Transverse colon (tissue), 4 donors: ENCODE measurements around the gene MYL2. TPM values are rescaled to one million over a fixed set of nuclear protein-coding genes. Genes with fewer than 3 reads are reported as not detected.

Experiments used
- DNase-seq: peaks from one replicate; pipeline ENCODE4 v3.0.0-alpha.2; 2019
- H3K27ac ChIP-seq, 4 donors: fragments of 200-600 bp; sonication (generic); 2 replicates each; pipeline ENCODE4 v1.5.1; 2016 to 2018; ENCODE audit warnings: inconsistent platforms in 4 of 4
- H3K27me3 ChIP-seq: fragments of 200-600 bp; sonication (generic); 2 replicates; pipeline ENCODE4 v1.5.1; 2017; ENCODE audit warnings: inconsistent platforms
- H3K36me3 ChIP-seq, 4 donors: fragments of 200-600 bp; sonication (generic); 2 replicates each; pipeline ENCODE4 v1.5.1; 2017 to 2019; ENCODE audit warnings: inconsistent platforms in 4 of 4
- H3K4me1 ChIP-seq, 4 donors: fragments of 200-600 bp; sonication (generic); 2 replicates each; pipeline ENCODE4 v1.5.1; 2017 to 2020; ENCODE audit warnings: inconsistent platforms in 4 of 4
- H3K4me3 ChIP-seq, 4 donors: fragments of 200-600 bp; sonication (generic); 1 replicate in 1 of 4; 2 replicates in 3 of 4; pipeline versions ENCODE4 v1.5.1 to v1.6.1; 2017 to 2019; ENCODE audit warnings: inconsistent platforms in 4 of 4
- H3K9me3 ChIP-seq, 2 donors: fragments of 200-600 bp; sonication (generic); 2 replicates each; pipeline ENCODE4 v1.5.1; 2017 to 2019; ENCODE audit warnings: inconsistent platforms in 2 of 2
- CTCF ChIP-seq, 5 experiments: fragments of 200-600 bp in 3 of 5; fragments of 450-650 bp in 2 of 5; sonication (generic) in 3 of 5; IDR thresholded peaks; 1 replicate in 2 of 5; 2 replicates in 3 of 5; pipeline ENCODE4 v1.5.1; 2016 to 2017; ENCODE audit warnings: antibody characterized with exemption in 5 of 5, inconsistent platforms in 3 of 5, mild to moderate bottlenecking in 2 of 5, moderate library complexity in 1 of 5
- EP300 ChIP-seq: sonication (generic); formaldehyde crosslinking; IDR thresholded peaks from one replicate; pipeline ENCODE4 v1.6.1; 2017; ENCODE audit warnings: antibody characterized with exemption, low read depth
- POLR2A ChIP-seq: fragments of 450-650 bp; IDR thresholded peaks from one replicate; pipeline ENCODE4 v1.6.1; 2016; ENCODE audit warnings: antibody characterized with exemption, mild to moderate bottlenecking, moderate library complexity
- POLR2AphosphoS5 ChIP-seq, 3 donors: sonication (generic); formaldehyde crosslinking; IDR thresholded peaks; one replicate each; pipeline ENCODE4 v1.6.1; 2016; ENCODE audit warnings: antibody characterized with exemption in 3 of 3
- WGBS, 2 donors: methylation state at CpG; one replicate each; pipeline ENCODE4 v1.1.5; 2018; ENCODE audit warnings: low coverage in 1 of 2; 5-methylcytosine and 5-hydroxymethylcytosine counted together
- in situ Hi-C, 4 donors: fragments of 200-750 bp; cut with MboI; loops; one replicate each; pipeline versions ENCODE4 v1.15.0 to v1.15.1; 2017; ENCODE audit warnings: low sequenced_read_pairs in 3 of 4, low pct_ligation_motif_present in 1 of 4, low pct_unique_long_range_greater_than_20kb in 1 of 4
- intact Hi-C: fragments of 100-400 bp; cut with DNase I; formaldehyde crosslinking; loops from one replicate; pipeline ENCODE4 v1.15.1; 2023; ENCODE audit warnings: low total_unique reads
- total RNA-seq, 4 donors: library from RNA; depleted of rRNA; stranded (reverse); fragments of >200 nt; gene quantifications; one replicate each; pipeline ENCODE4 v1.1.0, GENCODE V29; 2016

MYL2 gene
- 1 to 10 TPM in 1 of 4 donors, not detected in 3; 2.2 TPM for total RNA-seq

GRCh38 chr12:110920324-110920910 is at the start of gene MYL2:
Gene MYL2, minus strand, starts transcription at chr12:110920579. Its CDS starts 50 bp downstream, at chr12:110920529.
- intact Hi-C loops: no loop called here
- no peak within 1 kb of the TSS for H3K4me3 ChIP-seq
- no peak for DNase-seq
- TF ChIP-seq POLR2AphosphoS5 (IDR thresholded peaks at IDR 0.05) (no peak), EP300 (no peak), CTCF (IDR thresholded peaks at IDR 0.05) (no peak), POLR2A (no peak)
- in situ Hi-C loops: no loop called here
- no peaks in the 10 kb centered on the region for H3K4me1 ChIP-seq
- H3K27ac ChIP-seq: no peak within 1 kb of the TSS
- H3K27me3 ChIP-seq: peaks cover 4% of the 10 kb centered on the region
- H3K36me3 ChIP-seq: no peaks in the 10 kb centered on the region
- 72 to 76% methylated on average over 8 to 22 of the region's 22 CpGs for WGBS, 2 donors
- H3K9me3 ChIP-seq: no peaks in the 10 kb centered on the region

- in situ Hi-C loops: no loop called here
- Histone ChIP-seq H3K27ac (no peak overlapping the region), H3K4me3 (no peak overlapping the region), H3K27me3 (peaks cover 34% of the 10 kb centered on the region), H3K9me3 (no peaks in the 10 kb centered on the region), H3K36me3 (no peaks in the 10 kb centered on the region), H3K4me1 (no peaks in the 10 kb centered on the region)
- DNase-seq: no peak
- TF ChIP-seq POLR2AphosphoS5 (IDR thresholded peaks at IDR 0.05) (no peak), CTCF (IDR thresholded peaks at IDR 0.05) (no peak), EP300 (no peak), POLR2A (no peak)
- intact Hi-C loops: no loop called here
- 69 to 90% methylated on average over 4 to 23 of the region's 23 CpGs for WGBS, 2 donors
Observed at GRCh38 chr12:110966081-110966760, 45.8 kb upstream of the MYL2 start.

- Histone ChIP-seq H3K36me3 (no peaks in the 10 kb centered on the region), H3K4me3 (no peak overlapping the region), H3K4me1 (no peaks in the 10 kb centered on the region), H3K9me3 (no peaks in the 10 kb centered on the region), H3K27ac (no peak overlapping the region), H3K27me3 (peaks cover 34% of the 10 kb centered on the region)
- TF ChIP-seq CTCF (IDR thresholded peaks at IDR 0.05) (no peak), POLR2A (no peak), POLR2AphosphoS5 (IDR thresholded peaks at IDR 0.05) (no peak), EP300 (no peak)
- WGBS, 2 donors: 74 to 77% methylated on average over 3 to 12 of the region's 12 CpGs
- no peak for DNase-seq
- in situ Hi-C loops: no loop called here
- intact Hi-C loops: no loop called here
Observed at GRCh38 chr12:110965574-110965973, 45.2 kb upstream of the MYL2 start.

GRCh38 chr12:110960795-110961194 is 40.4 kb upstream of the MYL2 start:
- intact Hi-C loops: no loop called here
- H3K4me3 ChIP-seq: no peak overlapping the region
- 68 to 91% methylated on average over 2 of the region's 2 CpGs for WGBS, 2 donors
- no peaks in the 10 kb centered on the region for H3K4me1 ChIP-seq
- H3K27ac ChIP-seq: no peak overlapping the region
- no peak for DNase-seq
- H3K9me3 ChIP-seq: no peaks in the 10 kb centered on the region
- no peaks in the 10 kb centered on the region for H3K36me3 ChIP-seq
- peaks cover 33% of the 10 kb centered on the region for H3K27me3 ChIP-seq
- in situ Hi-C loops: no loop called here
- TF ChIP-seq POLR2A (no peak), EP300 (no peak), POLR2AphosphoS5 (IDR thresholded peaks at IDR 0.05) (no peak), CTCF (IDR thresholded peaks at IDR 0.05) (no peak)
